Measurements from ENCODE around the gene KCNH6.

Gene KCNH6

GRCh38 chr17:63489291-63489690, 33.9 kb upstream of the KCNH6 start:
- DNase-seq = no peak

GRCh38 chr17:63490329-63490728, 32.8 kb upstream of the KCNH6 start:
- DNase-seq = no peak

GRCh38 chr17:63490858-63491400, 32.2 kb upstream of the KCNH6 start:
- no peak for DNase-seq

- DNase-seq = no peak
Observed at GRCh38 chr17:63491413-63491812, 31.7 kb upstream of the KCNH6 start.

GRCh38 chr17:63491977-63492618, 31.1 kb upstream of the KCNH6 start:
- DNase-seq = no peak

- DNase-seq = no peak
Observed at GRCh38 chr17:63492940-63493339, 30.2 kb upstream of the KCNH6 start.

GRCh38 chr17:63493411-63493810, 29.7 kb upstream of the KCNH6 start:
- no peak for DNase-seq

- DNase-seq = no peak
Observed at GRCh38 chr17:63494300-63494928, 28.7 kb upstream of the KCNH6 start.

GRCh38 chr17:63495491-63495890, 27.7 kb upstream of the KCNH6 start:
- no peak for DNase-seq

GRCh38 chr17:63496177-63496576, 27.0 kb upstream of the KCNH6 start:
- no peak for DNase-seq

- no peak for DNase-seq
Observed at GRCh38 chr17:63496663-63497400, 26.3 kb upstream of the KCNH6 start.

GRCh38 chr17:63497708-63498483, 25.3 kb upstream of the KCNH6 start:
- DNase-seq = no peak

- no peak for DNase-seq
Observed at GRCh38 chr17:63498626-63499195, 24.4 kb upstream of the KCNH6 start.

- no peak for DNase-seq
Observed at GRCh38 chr17:63500543-63501390, 22.4 kb upstream of the KCNH6 start.

GRCh38 chr17:63503341-63503705, 19.8 kb upstream of the KCNH6 start:
- DNase-seq = no peak

GRCh38 chr17:63504261-63504660, 18.9 kb upstream of the KCNH6 start:
- DNase-seq = no peak

- no peak for DNase-seq
Observed at GRCh38 chr17:63505341-63505740, 17.8 kb upstream of the KCNH6 start.

- DNase-seq = no peak
Observed at GRCh38 chr17:63506627-63507026, 16.5 kb upstream of the KCNH6 start.

- no peak for DNase-seq
Observed at GRCh38 chr17:63511331-63511730, 11.8 kb upstream of the KCNH6 start.

GRCh38 chr17:63512388-63512787, 10.8 kb upstream of the KCNH6 start:
- DNase-seq = no peak

- no peak for DNase-seq
Observed at GRCh38 chr17:63512896-63513644, 10.1 kb upstream of the KCNH6 start.
